HPDE6-E6E7 (cell line): ENCODE measurements around the gene GLS2.
"Not testable (repeated sequence)": the region's sequence is repeated elsewhere in the genome, so short reads cannot be mapped to it uniquely, and the experiment has no call there.

ENCODE experiments used
- DNase-seq: peaks from one replicate; pipeline ENCODE4 v3.0.0; 2011; ENCODE audit warnings: missing footprints; ENCODE audit errors: extremely low spot score

GLS2 gene

GRCh38 chr12:56488041-56488955 is at the start of gene GLS2:
Gene GLS2, minus strand, starts transcription at chr12:56488161. Its CDS starts 43 bp downstream, at chr12:56488118.
- peak; percentile 95 for DNase-seq

GRCh38 chr12:56537546-56537945 is 49.6 kb upstream of the GLS2 start:
- DNase-seq = no peak

DNA sequence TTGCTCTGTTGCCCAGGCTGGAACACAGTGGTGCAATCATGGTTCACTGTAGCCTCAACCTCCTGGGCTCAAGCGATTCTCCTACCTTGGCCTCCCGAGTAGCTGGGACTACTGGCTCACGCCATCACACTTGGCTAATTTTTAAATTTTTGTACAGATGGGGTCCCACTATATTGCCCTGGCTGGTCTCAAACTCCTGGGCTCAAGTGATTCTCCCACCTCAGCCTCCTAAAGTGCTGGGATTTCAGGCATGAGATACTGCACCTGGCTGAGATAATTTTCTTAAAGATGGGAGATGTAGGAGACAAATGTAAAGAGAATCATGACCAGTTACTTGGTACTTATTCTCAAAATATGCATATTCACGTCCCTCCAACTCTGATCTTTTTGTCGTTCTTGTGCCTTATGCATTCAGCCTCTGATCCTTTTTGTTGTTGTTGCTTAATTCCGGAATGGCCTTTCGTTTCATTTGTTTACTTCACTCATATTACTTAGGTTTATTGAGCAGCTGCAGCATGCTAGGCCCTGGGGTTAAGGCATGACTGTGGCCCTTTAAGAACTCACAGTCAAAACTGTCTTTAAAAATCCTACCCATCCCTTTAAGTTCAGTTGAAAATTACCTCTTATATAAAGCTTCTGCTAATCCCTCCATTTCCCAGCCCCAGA is 42.6 kb upstream of the GLS2 start:
- DNase-seq = no peak

DNA sequence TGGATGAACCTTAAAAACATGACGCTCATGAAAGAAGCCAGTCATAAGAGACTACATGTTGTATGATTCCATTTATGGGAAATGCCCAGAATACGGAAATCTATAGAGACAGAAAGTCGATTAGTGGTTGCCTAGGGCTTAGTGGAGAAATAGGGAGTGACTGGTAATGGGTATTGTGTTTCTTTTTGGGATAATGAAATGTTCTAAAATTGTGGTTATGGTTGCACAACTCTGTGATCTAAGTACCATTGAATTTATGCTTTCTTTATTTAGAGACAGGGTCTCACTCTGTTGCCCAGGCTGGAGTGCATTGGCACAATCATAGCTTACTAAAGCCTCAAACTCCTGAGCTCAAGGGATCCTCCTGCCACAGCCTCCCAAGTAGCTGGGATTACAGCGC is 41.7 kb upstream of the GLS2 start:
- DNase-seq = no peak

GRCh38 chr12:56528846-56529245 is 40.9 kb upstream of the GLS2 start:
- no peak for DNase-seq

GRCh38 chr12:56522411-56523193 is 34.6 kb upstream of the GLS2 start:
- DNase-seq = no peak

- DNase-seq = peak; percentile 68
These were observed 33.8 kb upstream of the GLS2 start, which contains the start of gene RBMS2 for GRCh38 chr12:56521590-56522371. Gene RBMS2, plus strand, starts transcription at chr12:56521820. Its CDS starts 204 bp downstream, at chr12:56522024.

DNA sequence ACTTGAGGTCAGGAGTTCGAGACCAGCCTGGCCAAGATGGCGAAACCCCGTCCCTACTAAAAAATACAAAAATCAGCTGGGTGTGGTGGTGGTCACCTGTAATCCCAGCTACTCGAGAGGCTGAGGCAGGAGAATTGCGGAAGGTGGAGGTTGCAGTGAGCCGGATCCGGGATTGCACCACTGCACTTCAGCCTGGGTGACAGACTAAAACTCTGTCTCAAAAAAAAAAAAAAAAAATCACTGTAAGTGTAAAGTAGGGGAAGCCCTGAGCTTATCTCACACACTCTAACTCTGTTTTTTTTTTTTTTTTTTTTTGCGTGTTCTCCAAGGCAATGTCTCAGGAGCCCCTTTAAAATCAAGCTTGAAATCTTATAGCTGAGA is 33.2 kb upstream of the GLS2 start:
- no peak for DNase-seq

DNA sequence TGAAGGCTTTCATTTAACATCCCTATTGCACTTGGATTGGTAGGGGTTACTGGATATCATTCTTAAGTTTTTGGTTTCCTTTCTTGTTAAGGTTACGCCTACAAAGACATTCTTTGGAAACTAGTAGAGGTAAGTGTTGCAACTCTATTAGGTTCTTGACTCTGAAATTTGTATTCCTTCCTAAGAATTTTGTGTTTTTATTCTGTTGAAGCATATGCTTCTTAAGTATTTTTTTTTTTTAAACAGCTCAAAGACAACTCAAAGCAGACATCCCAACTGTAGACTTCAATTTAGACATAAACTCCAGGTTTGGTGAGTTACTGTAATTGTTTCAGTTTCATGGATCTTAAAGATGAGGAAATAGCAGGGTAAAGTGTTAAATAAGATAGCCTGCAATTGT is 32.5 kb upstream of the GLS2 start:
- DNase-seq = no peak

GRCh38 chr12:56520048-56520447 is 32.1 kb upstream of the GLS2 start:
- no peak for DNase-seq

- DNase-seq = no peak
These were observed 30.6 kb upstream of the GLS2 start for GRCh38 chr12:56518570-56518969.

GRCh38 chr12:56517854-56518253 is 29.9 kb upstream of the GLS2 start:
- DNase-seq = no peak

GRCh38 chr12:56514014-56514318 is 26.0 kb upstream of the GLS2 start:
- not testable (repeated sequence) for DNase-seq

DNA sequence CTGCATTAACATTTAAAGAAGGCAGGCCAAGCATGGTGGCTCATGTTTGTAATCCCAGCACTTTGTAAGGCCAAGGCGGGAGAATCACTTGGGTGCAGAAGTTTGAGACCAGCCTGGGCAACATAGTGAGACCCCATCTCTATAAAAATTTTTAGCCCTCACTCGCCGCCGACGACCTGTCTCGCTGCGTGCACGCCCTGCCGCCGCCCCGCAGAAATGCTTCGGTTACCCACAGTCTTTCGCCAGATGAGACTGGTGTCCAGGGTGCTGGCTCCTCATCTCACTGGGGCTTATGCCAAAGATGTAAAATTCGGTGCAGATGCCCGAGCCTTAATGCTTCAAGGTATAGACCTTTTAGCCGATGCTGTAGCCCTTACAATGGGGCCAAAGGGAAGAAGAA is 22.8 kb upstream of the GLS2 start:
- no peak for DNase-seq

GRCh38 chr12:56499879-56500278 is 11.9 kb upstream of the GLS2 start:
- DNase-seq = not testable (repeated sequence)

GRCh38 chr12:56499452-56499851 is 11.5 kb upstream of the GLS2 start:
- not testable (repeated sequence) for DNase-seq

GRCh38 chr12:56498126-56498902 is 10.4 kb upstream of the GLS2 start:
- DNase-seq = not testable (repeated sequence)

GRCh38 chr12:56496704-56497103 is 8.7 kb upstream of the GLS2 start:
- not testable (repeated sequence) for DNase-seq

DNA sequence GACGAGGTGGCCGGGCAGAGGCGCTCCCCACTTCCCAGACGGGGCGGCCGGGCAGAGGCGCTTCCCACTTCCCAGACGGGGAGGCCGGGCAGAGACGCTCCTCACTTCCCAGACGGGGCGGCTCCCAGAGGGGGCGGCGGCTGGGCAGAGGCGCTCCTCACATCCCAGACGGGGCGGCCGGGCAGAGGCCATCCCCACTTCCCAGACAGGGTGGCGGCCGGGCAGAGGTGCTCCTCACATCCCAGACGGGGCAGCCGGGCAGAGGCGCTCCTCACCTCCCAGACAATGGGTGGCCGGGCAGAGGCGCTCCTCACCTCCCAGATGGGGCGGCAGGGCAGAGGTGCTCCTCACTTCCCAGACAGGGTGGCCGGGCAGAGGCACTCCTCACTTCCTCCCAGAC is 6.5 kb upstream of the GLS2 start:
- not testable (repeated sequence) for DNase-seq

GRCh38 chr12:56494106-56494415 is 6.1 kb upstream of the GLS2 start:
- not testable (repeated sequence) for DNase-seq
